Measurements from ENCODE around the gene PFKFB3.
"Not testable (repeated sequence)": the region's sequence is repeated elsewhere in the genome, so short reads cannot be mapped to it uniquely, and the experiment has no call there.

Gene PFKFB3

DNA sequence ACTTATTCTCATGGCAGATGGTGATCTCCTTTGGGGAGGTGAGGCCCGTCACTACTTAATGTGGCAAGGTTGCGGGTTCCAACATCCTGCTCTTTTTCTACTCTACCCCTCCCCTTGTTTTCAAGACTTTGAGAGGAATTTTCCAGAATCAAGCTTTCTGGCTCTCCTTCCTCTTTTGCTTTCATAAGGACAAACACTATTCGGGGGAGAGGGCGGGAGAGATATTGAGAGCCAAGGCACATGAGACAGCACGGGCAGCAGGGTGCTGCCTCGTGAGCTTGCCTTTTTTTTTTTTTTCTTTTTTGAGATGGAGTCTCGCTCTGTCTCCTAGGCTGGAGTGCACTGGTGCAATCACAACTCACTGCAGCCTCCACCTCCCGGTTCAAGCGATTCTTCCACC is 6.9 kb upstream of the PFKFB3 start:
- no peak overlapping the region for H3K9ac ChIP-seq (ENCODE audit: low read length)
- peaks cover 38% of the 10 kb centered on the region for H3K4me1 ChIP-seq (ENCODE audit: insufficient read depth, low read length)
- H3K27me3 ChIP-seq (ENCODE audit: control insufficient read depth in 1 of 2, insufficient read depth in 2 of 2, low read length in 2 of 2), result no peaks in the 10 kb centered on the region
- H3K4me3 ChIP-seq (ENCODE audit: low read depth in 1 of 2, low read length in 2 of 2), result no peak overlapping the region
- no peaks in the 10 kb centered on the region for H3K36me3 ChIP-seq (ENCODE audit: insufficient read depth, low read length)
- no peak overlapping the region for H3K27ac ChIP-seq (ENCODE audit: low read depth, low read length)
- no peaks in the 10 kb centered on the region for H3K9me3 ChIP-seq (ENCODE audit: low read length)

- not testable (repeated sequence) for H3K4me3 ChIP-seq (ENCODE audit: low read depth in 1 of 2, low read length in 2 of 2); H3K27ac ChIP-seq (ENCODE audit: low read depth, low read length); H3K9ac ChIP-seq (ENCODE audit: low read length); H3K27me3 ChIP-seq (ENCODE audit: control insufficient read depth in 1 of 2, insufficient read depth in 2 of 2, low read length in 2 of 2); H3K36me3 ChIP-seq (ENCODE audit: insufficient read depth, low read length); H3K9me3 ChIP-seq (ENCODE audit: low read length)
- H3K4me1 ChIP-seq (ENCODE audit: insufficient read depth, low read length), result peaks cover 31% of the 10 kb centered on the region
Observed at GRCh38 chr10:6196524-6196923, 6.2 kb upstream of the PFKFB3 start.

DNA sequence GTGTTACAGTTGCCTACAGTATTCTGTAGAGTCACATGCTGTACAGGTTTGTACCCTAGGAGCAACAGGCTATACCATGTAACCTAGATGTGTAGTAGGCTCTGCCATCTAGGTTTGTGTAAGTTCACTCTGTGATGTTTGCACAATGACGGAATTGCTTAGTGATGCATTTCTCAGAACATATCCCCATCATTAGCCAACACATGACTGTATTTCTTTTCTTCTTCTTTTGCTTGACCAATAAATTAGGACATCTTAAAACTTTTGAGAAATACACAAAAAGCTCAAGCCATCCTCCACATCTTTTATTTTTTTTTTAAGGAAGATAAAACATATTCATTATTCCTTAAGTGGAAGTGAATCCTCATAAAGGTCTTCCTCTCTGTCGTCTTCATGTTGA is 5.4 kb upstream of the PFKFB3 start:
- H3K4me1 ChIP-seq (ENCODE audit: insufficient read depth, low read length), result peaks cover 24% of the 10 kb centered on the region
- no peak overlapping the region for H3K27ac ChIP-seq (ENCODE audit: low read depth, low read length)
- H3K4me3 ChIP-seq (ENCODE audit: low read depth in 1 of 2, low read length in 2 of 2), result no peak overlapping the region
- H3K27me3 ChIP-seq (ENCODE audit: control insufficient read depth in 1 of 2, insufficient read depth in 2 of 2, low read length in 2 of 2), result no peaks in the 10 kb centered on the region
- no peaks in the 10 kb centered on the region for H3K9me3 ChIP-seq (ENCODE audit: low read length)
- H3K9ac ChIP-seq (ENCODE audit: low read length), result no peak overlapping the region
- H3K36me3 ChIP-seq (ENCODE audit: insufficient read depth, low read length), result no peaks in the 10 kb centered on the region

- Histone ChIP-seq H3K27ac (ENCODE audit: low read depth, low read length) (no peak overlapping the region), H3K4me3 (ENCODE audit: low read depth in 1 of 2, low read length in 2 of 2) (no peak overlapping the region), H3K4me1 (ENCODE audit: insufficient read depth, low read length) (peaks cover 15% of the 10 kb centered on the region), H3K27me3 (ENCODE audit: control insufficient read depth in 1 of 2, insufficient read depth in 2 of 2, low read length in 2 of 2) (no peaks in the 10 kb centered on the region), H3K36me3 (ENCODE audit: insufficient read depth, low read length) (no peaks in the 10 kb centered on the region), H3K9me3 (ENCODE audit: low read length) (no peaks in the 10 kb centered on the region), H3K9ac (ENCODE audit: low read length) (no peak overlapping the region)
Observed at GRCh38 chr10:6198171-6198570, 4.6 kb upstream of the PFKFB3 start.

DNA sequence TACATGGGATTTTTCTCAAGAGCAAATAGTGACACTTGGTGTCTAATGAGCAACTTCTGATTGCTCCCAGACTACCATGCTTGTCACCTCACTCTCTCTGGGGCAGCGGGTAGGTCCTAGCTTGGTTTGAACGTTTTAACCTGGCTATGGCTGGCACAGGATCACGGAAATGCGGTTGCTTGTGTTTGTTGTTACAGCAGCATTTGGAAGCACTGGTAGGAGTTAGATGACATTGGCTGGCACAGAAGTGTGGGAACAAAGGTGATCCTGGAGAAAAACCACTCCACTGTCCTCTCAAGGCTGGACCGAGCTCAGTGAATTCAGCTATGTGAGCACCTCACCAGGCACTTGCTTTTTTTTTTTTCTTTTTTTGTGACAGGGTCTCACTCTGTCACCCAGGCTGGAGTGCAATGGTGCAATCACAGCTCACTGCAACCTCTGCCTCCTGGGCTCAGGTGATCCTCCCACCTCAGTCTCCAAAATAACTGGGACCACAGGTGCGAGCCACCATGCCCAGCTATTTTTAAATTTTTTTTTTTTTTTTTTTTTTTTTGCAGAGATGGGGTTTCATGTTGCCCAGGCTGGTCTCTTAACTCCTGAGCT is 3.5 kb upstream of the PFKFB3 start:
- H3K36me3 ChIP-seq (ENCODE audit: insufficient read depth, low read length), result no peaks in the 10 kb centered on the region
- no peaks in the 10 kb centered on the region for H3K9me3 ChIP-seq (ENCODE audit: low read length)
- H3K27me3 ChIP-seq (ENCODE audit: control insufficient read depth in 1 of 2, insufficient read depth in 2 of 2, low read length in 2 of 2), result no peaks in the 10 kb centered on the region
- H3K4me3 ChIP-seq (ENCODE audit: low read depth in 1 of 2, low read length in 2 of 2), result no peak overlapping the region
- H3K27ac ChIP-seq (ENCODE audit: low read depth, low read length), result no peak overlapping the region
- no peak overlapping the region for H3K9ac ChIP-seq (ENCODE audit: low read length)
- H3K4me1 ChIP-seq (ENCODE audit: insufficient read depth, low read length), result peaks cover 15% of the 10 kb centered on the region

DNA sequence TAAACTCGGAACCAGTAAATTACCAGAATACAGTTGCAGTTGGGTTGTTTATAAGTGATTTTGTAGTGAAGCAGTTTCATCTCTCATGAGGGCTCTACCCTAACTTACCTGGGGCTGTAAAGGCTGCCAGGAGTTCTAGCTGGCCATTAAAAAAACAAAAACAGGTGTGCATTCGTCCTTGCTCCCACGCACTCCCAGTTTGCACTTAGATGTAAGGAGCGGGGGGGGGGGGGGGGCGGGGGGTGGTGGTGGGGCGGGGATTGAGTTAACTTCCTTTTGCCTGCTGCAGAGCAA is 2.3 kb upstream of the PFKFB3 start:
- H3K4me1 ChIP-seq (ENCODE audit: insufficient read depth, low read length), result peaks cover 15% of the 10 kb centered on the region
- H3K27me3 ChIP-seq (ENCODE audit: control insufficient read depth in 1 of 2, insufficient read depth in 2 of 2, low read length in 2 of 2), result no peaks in the 10 kb centered on the region
- no peak overlapping the region for H3K27ac ChIP-seq (ENCODE audit: low read depth, low read length)
- H3K9me3 ChIP-seq (ENCODE audit: low read length), result no peaks in the 10 kb centered on the region
- no peak overlapping the region for H3K9ac ChIP-seq (ENCODE audit: low read length)
- H3K36me3 ChIP-seq (ENCODE audit: insufficient read depth, low read length), result no peaks in the 10 kb centered on the region
- H3K4me3 ChIP-seq (ENCODE audit: low read depth in 1 of 2, low read length in 2 of 2), result no peak overlapping the region

- H3K4me1 ChIP-seq (ENCODE audit: insufficient read depth, low read length), result peaks cover 12% of the 10 kb centered on the region
- no peaks in the 10 kb centered on the region for H3K9me3 ChIP-seq (ENCODE audit: low read length)
- H3K9ac ChIP-seq (ENCODE audit: low read length), result no peak overlapping the region
- no peaks in the 10 kb centered on the region for H3K27me3 ChIP-seq (ENCODE audit: control insufficient read depth in 1 of 2, insufficient read depth in 2 of 2, low read length in 2 of 2)
- peak overlapping the region; percentile 57 for H3K27ac ChIP-seq (ENCODE audit: low read depth, low read length)
- H3K4me3 ChIP-seq (ENCODE audit: low read depth in 1 of 2, low read length in 2 of 2), result peak overlapping the region; percentile 37 to 65
- H3K36me3 ChIP-seq (ENCODE audit: insufficient read depth, low read length), result no peaks in the 10 kb centered on the region
Observed at GRCh38 chr10:6200734-6201515, 1.8 kb upstream of the PFKFB3 start.

DNA sequence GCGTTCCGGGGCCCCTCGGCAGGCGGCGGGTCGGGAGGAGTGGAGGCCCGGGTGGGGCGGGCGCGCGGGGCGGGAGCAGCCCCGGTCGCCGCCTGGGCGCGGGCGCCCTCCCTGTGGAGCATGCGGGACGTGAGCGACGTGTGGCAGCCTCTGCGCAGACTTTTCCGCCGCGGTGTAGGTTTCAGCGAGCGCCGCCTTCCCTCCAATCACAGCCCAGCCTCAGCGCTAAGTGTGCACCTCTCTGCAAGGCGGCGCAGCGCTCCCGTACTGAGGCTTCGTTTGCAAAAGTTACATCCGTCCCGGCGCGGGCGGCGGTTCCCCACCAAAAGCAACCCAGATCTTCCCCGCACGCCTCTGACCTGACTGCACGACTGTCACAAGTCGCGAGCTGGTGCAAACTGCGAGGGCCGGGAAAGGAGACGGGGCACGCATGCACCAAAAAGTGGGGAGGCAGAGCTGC is 1.2 kb upstream of the PFKFB3 start:
- peaks cover 12% of the 10 kb centered on the region for H3K4me1 ChIP-seq (ENCODE audit: insufficient read depth, low read length)
- peak overlapping the region; percentile 14 for H3K27ac ChIP-seq (ENCODE audit: low read depth, low read length)

GRCh38 chr10:6202098-6202683 is 541 bp upstream of the PFKFB3 start:
- H3K36me3 ChIP-seq (ENCODE audit: insufficient read depth, low read length), result no peaks in the 10 kb centered on the region
- peaks cover 12% of the 10 kb centered on the region for H3K4me1 ChIP-seq (ENCODE audit: insufficient read depth, low read length)
- H3K27ac ChIP-seq (ENCODE audit: low read depth, low read length), result no peak overlapping the region
- peak overlapping the region; percentile 34 to 72 for H3K4me3 ChIP-seq (ENCODE audit: low read depth in 1 of 2, low read length in 2 of 2)
- H3K9ac ChIP-seq (ENCODE audit: low read length), result no peak overlapping the region
- H3K27me3 ChIP-seq (ENCODE audit: control insufficient read depth in 1 of 2, insufficient read depth in 2 of 2, low read length in 2 of 2), result no peaks in the 10 kb centered on the region
- H3K9me3 ChIP-seq (ENCODE audit: low read length), result no peaks in the 10 kb centered on the region

More for the DNA sequence above, 1.2 kb upstream of the PFKFB3 start:
- no peak overlapping the region for H3K9ac ChIP-seq (ENCODE audit: low read length)
- H3K9me3 ChIP-seq (ENCODE audit: low read length), result no peaks in the 10 kb centered on the region
- no peaks in the 10 kb centered on the region for H3K36me3 ChIP-seq (ENCODE audit: insufficient read depth, low read length)
- H3K4me3 ChIP-seq (ENCODE audit: low read depth in 1 of 2, low read length in 2 of 2), result peak overlapping the region; percentile 25 to 72
- no peaks in the 10 kb centered on the region for H3K27me3 ChIP-seq (ENCODE audit: control insufficient read depth in 1 of 2, insufficient read depth in 2 of 2, low read length in 2 of 2)

- no peaks in the 10 kb centered on the region for H3K9me3 ChIP-seq (ENCODE audit: low read length)
- no peaks in the 10 kb centered on the region for H3K27me3 ChIP-seq (ENCODE audit: control insufficient read depth in 1 of 2, insufficient read depth in 2 of 2, low read length in 2 of 2)
- H3K27ac ChIP-seq (ENCODE audit: low read depth, low read length), result peak overlapping the region; percentile 95
- no peak overlapping the region for H3K9ac ChIP-seq (ENCODE audit: low read length)
- H3K4me3 ChIP-seq (ENCODE audit: low read depth in 1 of 2, low read length in 2 of 2), result peak overlapping the region; percentile 74 to 91
- H3K36me3 ChIP-seq (ENCODE audit: insufficient read depth, low read length), result no peaks in the 10 kb centered on the region
- peaks cover 12% of the 10 kb centered on the region for H3K4me1 ChIP-seq (ENCODE audit: insufficient read depth, low read length)
Observed at GRCh38 chr10:6203331-6204062, 765 bp downstream of the PFKFB3 start.

DNA sequence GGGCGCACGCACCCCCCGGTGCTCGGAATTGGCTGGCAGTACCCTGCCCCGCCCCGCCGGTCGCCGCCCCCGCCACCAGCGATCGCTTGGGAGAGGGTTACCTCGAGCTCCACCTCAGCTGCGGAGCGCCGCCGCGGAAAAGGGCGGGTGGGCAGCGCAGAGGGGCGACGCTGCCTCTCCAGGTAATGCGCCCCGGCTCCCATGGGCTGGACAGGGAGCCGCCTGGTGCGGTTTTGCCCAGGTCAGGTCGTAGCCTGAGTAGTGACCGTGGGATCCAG is 1.3 kb downstream of the PFKFB3 start:
- H3K4me1 ChIP-seq (ENCODE audit: insufficient read depth, low read length), result peaks cover 12% of the 10 kb centered on the region
- no peaks in the 10 kb centered on the region for H3K9me3 ChIP-seq (ENCODE audit: low read length)
- H3K27me3 ChIP-seq (ENCODE audit: control insufficient read depth in 1 of 2, insufficient read depth in 2 of 2, low read length in 2 of 2), result no peaks in the 10 kb centered on the region
- peak overlapping the region; percentile 57 for H3K27ac ChIP-seq (ENCODE audit: low read depth, low read length)
- H3K4me3 ChIP-seq (ENCODE audit: low read depth in 1 of 2, low read length in 2 of 2), result peak overlapping the region; percentile 74 to 91
- no peak overlapping the region for H3K9ac ChIP-seq (ENCODE audit: low read length)
- H3K36me3 ChIP-seq (ENCODE audit: insufficient read depth, low read length), result no peaks in the 10 kb centered on the region
